ENCODE data around the gene MAPKBP1.

DNA sequence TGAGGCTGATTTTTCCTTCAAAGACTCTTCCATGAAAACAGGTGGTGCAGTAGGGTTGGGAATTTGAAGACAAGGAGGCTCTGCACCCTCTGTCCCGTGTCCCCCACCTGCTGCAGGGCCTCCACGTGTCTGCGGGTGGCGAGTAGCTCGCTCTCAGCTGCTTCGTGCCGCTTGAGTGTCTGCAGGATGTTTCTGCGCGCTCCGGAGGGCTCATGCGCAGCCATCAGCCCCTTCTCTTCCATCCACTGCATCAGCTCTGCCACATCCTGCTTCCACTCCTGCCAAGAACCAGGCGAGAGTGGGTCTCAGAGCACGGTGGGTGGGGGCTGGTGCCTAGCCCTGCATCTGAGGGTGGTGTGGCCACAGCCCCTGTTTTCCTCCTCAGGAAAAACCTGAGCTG is 101.7 kb downstream of the MAPKBP1 start:
- TF ChIP-seq, protein P1, sequence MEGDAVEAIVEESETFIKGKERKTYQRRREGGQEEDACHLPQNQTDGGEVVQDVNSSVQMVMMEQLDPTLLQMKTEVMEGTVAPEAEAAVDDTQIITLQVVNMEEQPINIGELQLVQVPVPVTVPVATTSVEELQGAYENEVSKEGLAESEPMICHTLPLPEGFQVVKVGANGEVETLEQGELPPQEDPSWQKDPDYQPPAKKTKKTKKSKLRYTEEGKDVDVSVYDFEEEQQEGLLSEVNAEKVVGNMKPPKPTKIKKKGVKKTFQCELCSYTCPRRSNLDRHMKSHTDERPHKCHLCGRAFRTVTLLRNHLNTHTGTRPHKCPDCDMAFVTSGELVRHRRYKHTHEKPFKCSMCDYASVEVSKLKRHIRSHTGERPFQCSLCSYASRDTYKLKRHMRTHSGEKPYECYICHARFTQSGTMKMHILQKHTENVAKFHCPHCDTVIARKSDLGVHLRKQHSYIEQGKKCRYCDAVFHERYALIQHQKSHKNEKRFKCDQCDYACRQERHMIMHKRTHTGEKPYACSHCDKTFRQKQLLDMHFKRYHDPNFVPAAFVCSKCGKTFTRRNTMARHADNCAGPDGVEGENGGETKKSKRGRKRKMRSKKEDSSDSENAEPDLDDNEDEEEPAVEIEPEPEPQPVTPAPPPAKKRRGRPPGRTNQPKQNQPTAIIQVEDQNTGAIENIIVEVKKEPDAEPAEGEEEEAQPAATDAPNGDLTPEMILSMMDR (IDR thresholded peaks at IDR 0.05) = no peak
- no peak for TF ChIP-seq POLR2A (IDR thresholded peaks at IDR 0.05)
- TF ChIP-seq EP300 (IDR thresholded peaks at IDR 0.05) = no peak
